Loucy (cell line): ENCODE results near the gene STXBP4.

Experiments
- CTCF ChIP-seq: fragments of 200-600 bp; sonication (generic); conservative IDR thresholded peaks from 2 replicates; pipeline ENCODE4 v1.5.1; 2014; ENCODE audit warnings: mild to moderate bottlenecking, antibody characterized with exemption, low read length
- EZH2phosphoT487 ChIP-seq: fragments of 200-600 bp; IDR thresholded peaks from 2 replicates; pipeline ENCODE4 v1.6.1; 2018; ENCODE audit warnings: antibody characterized with exemption, mild to moderate bottlenecking, moderate library complexity, borderline replicate concordance

GRCh38 chr17:55172612-55173011, 204.0 kb downstream of the STXBP4 start:
- no peak for TF ChIP-seq CTCF
- no peak for TF ChIP-seq EZH2phosphoT487
